ENCODE results near the gene DDAH1. TPM values are rescaled to one million over a fixed set of nuclear protein-coding genes. Genes with fewer than 3 reads are reported as not detected.

The DDAH1 gene
- total RNA-seq, 1 experiment from 2014 or later, result 20.8 TPM

DNA sequence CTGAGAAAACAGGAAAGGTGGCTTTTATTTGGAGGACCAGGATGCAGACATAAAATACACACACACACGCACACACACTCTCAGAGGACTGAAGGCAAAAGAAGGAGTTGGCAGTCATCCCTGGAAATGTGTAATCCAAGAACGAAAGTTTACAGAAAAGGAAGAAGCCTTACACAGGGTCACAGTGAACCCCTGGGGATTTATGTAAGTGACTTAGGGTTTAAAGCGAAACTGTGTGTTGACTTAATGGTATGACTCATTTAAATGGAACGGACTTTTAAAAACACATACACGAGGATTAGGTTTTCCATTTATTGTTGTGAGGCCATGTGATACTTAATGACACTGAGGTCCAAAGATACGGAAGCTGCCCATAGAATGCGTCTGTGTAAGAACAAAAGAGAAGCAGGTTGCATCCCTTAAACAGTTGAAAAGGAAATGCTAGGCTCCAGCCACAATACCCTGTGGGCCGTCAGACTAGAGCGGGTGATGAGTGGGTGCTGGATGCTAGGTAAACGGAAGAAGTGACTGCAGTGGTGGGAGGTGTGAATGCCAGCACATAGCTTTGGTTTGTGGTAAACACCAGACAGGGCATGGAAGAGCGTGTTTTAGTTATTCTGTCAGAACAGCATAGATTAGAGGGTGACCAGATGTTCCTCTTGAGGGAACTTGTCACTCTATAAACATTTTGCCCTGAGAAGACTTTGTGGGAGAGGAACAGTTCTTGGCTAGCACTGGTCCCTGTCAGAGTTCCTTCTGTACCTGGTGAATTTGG, 166.9 kb downstream of the DDAH1 start:
- Histone ChIP-seq H3K4me3 (peak overlapping the region; percentile 8), H3K27me3 (no peaks in the 10 kb centered on the region), H3K9me3 (no peaks in the 10 kb centered on the region), H3K36me3 (no peaks in the 10 kb centered on the region)
- DNase-seq, result peak; percentile 86

DNA sequence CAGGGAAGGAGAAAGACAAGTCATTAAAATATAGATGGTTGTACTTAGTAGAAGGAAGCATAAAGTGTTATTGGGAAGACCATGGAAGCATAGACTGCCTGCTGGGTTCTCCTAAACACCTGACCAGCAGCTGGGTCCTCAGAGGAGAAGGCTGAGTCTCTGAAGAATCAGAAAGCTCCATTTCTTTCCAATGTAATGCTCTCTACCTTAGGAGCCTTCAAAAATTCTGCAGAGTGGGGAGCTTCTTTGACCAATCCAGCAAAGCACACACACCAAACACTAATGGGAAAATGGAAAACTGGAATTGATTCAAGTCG, 167.5 kb downstream of the DDAH1 start:
- peak overlapping the region; percentile 8; the same call in 1 of the 2 replicates for H3K4me3 ChIP-seq
- no peak for DNase-seq
- H3K9me3 ChIP-seq, result no peaks in the 10 kb centered on the region
- H3K27me3 ChIP-seq, result no peaks in the 10 kb centered on the region
- H3K36me3 ChIP-seq, result no peaks in the 10 kb centered on the region

DNA sequence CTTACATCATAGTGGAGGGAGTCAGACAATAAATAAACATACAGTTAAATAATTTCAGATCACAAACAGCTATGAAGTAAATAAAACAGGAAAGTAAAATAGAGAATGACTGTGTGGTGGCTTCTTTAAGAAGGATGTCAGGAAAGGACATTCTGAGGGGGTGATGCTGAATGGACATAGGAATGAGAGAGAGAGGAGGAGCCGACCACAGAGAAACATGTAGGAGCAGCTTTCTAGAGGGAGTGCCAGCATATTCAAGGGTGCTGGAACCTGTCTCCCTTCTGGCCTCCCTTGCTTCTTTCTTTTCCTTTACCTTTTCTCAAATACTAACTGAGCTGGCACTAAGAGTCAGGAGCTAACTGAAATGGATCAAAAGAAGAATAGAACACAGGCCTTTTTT, 168.0 kb downstream of the DDAH1 start:
- no peak for DNase-seq
- H3K27me3 ChIP-seq, result no peaks in the 10 kb centered on the region
- no peak overlapping the region for H3K4me3 ChIP-seq
- no peaks in the 10 kb centered on the region for H3K9me3 ChIP-seq
- no peaks in the 10 kb centered on the region for H3K36me3 ChIP-seq

DNA sequence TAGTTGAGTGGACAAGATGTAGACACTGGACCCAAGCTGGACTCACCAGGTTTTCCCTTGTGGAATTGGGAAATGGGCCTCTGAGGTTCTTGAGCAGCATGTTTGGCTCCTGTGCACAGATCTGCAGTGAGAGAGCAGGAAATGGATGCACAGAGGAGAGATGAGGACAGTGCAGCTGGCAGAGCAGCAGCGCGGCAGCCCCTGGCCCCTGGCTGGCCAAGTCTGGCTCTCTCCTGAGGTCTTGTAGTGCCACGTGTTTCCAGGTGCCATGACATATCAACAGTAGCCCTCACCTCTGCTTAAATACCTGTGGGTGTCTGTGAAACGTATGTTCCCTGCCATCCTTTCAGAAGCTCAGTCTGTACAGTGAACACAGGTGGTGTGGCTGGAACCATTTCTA, 169.3 kb downstream of the DDAH1 start:
- no peak overlapping the region for H3K4me3 ChIP-seq

GRCh38 chr1:85295006-85295431, 169.9 kb downstream of the DDAH1 start:
- H3K4me3 ChIP-seq, result no peak overlapping the region
- peak; percentile 29 for DNase-seq
- H3K9me3 ChIP-seq, result no peaks in the 10 kb centered on the region
- H3K36me3 ChIP-seq, result no peaks in the 10 kb centered on the region
- H3K27me3 ChIP-seq, result no peaks in the 10 kb centered on the region

More for the DNA sequence above, 169.3 kb downstream of the DDAH1 start:
- DNase-seq, result no peak
- H3K36me3 ChIP-seq, result no peaks in the 10 kb centered on the region
- H3K27me3 ChIP-seq, result no peaks in the 10 kb centered on the region
- no peaks in the 10 kb centered on the region for H3K9me3 ChIP-seq

- Histone ChIP-seq H3K27me3 (no peaks in the 10 kb centered on the region), H3K4me3 (no peak overlapping the region), H3K36me3 (no peaks in the 10 kb centered on the region), H3K9me3 (no peaks in the 10 kb centered on the region)
- no peak for DNase-seq
Measured at GRCh38 chr1:85290826-85291225, 174.1 kb downstream of the DDAH1 start.

GRCh38 chr1:85289848-85290335, 175.1 kb downstream of the DDAH1 start:
- no peak for DNase-seq
- Histone ChIP-seq H3K27me3 (no peaks in the 10 kb centered on the region), H3K4me3 (no peak overlapping the region), H3K36me3 (no peaks in the 10 kb centered on the region), H3K9me3 (no peaks in the 10 kb centered on the region)

DNA sequence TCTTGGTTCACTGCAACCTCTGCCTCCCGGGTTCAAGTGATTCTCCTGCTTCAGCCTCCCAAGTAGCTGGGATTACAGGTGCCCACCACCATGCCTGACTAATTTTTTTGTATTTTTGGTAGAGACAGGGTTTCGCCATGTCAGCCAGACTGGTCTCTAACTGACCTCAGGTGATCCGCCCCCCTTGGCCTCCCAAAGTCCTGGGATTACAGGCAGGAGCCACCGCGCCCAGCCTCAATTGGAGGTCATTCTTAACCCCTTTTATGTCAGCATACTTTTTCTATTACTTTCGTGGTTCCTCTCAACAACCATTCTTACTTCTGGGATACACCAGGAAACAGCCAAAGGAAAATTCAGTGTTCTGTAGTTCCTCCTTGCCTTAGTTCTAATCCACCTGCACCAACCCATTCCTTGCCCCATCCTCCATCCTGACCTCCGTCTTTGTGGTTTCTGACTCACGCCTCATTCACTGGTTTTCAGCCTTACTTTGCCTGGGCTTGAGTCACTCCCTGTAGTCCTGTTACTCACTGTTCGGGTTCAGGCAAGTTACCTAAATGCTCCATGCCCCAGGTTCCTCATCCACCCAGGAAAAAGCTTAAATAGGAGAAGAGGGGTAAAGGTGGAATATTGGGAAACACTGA, 175.6 kb downstream of the DDAH1 start:
- Histone ChIP-seq H3K36me3 (no peaks in the 10 kb centered on the region), H3K9me3 (no peaks in the 10 kb centered on the region), H3K27me3 (no peaks in the 10 kb centered on the region), H3K4me3 (no peak overlapping the region)
- peak; percentile 80 for DNase-seq

DNA sequence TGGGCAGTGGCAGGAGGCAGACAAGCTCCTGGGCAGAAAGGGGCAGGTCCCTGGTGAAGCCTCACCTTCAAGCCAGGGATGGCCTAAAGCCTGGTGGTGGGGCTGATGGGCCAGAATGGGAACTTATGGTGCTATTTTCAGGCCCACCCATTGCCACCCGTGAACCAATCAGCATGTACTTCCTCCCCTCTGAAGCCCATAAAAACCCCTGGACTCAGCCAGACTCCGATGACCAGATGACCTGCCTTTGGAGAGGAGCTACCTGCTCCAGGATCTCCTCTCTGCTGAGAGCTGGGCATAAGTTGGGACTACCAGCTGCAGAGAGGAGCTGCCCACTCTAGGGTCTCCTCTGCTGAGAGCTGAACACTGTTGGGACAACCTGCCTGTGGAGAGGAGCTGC, 180.8 kb downstream of the DDAH1 start:
- DNase-seq, result no peak
- Histone ChIP-seq H3K9me3 (no peaks in the 10 kb centered on the region), H3K36me3 (no peaks in the 10 kb centered on the region), H3K4me3 (no peak overlapping the region), H3K27me3 (no peaks in the 10 kb centered on the region)

DNA sequence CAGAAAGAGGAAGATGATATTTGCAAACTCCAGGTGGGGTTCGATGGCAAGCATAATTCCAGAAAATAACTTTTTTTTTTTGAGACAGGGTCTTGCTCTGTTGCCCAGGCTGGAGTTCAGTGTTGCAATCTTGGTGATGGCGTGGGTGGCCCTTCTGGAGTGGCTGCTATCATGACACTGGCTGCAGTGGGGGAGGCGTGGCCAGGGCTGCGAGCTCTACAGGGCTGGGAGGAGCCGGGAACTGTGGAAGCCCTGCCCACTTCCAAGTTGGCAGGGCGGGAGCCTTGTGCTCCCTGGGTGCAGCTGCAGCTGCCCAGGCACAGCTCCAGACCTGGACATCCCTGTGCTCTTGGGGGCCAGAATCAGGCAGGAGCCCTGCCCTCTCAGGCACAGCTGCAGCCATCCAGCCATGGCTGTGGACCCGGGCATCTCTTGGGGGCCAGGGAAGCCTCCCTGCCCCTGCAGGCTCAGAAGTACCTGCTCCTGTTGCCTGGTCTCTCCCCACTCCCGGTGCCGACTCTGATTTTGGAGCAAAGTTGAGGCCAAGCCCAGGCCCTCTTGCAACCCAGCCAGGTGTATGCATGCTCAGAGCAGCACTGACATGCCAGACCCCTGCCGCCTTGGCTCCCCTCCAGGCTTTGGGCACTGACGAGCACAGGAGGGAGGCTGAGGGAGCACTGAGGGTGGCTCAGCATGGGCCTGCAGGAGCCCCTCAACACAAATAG, 181.3 kb downstream of the DDAH1 start:
- peak; percentile 17 for DNase-seq
- no peak overlapping the region for H3K4me3 ChIP-seq
- no peaks in the 10 kb centered on the region for H3K9me3 ChIP-seq
- H3K36me3 ChIP-seq, result no peaks in the 10 kb centered on the region
- H3K27me3 ChIP-seq, result no peaks in the 10 kb centered on the region

GRCh38 chr1:85282424-85282823, 182.5 kb downstream of the DDAH1 start:
- no peaks in the 10 kb centered on the region for H3K9me3 ChIP-seq
- no peaks in the 10 kb centered on the region for H3K27me3 ChIP-seq
- H3K36me3 ChIP-seq, result no peaks in the 10 kb centered on the region
- no peak for DNase-seq
- H3K4me3 ChIP-seq, result no peak overlapping the region

- no peaks in the 10 kb centered on the region for H3K27me3 ChIP-seq
- DNase-seq, result no peak
- H3K4me3 ChIP-seq, result no peak overlapping the region
- H3K36me3 ChIP-seq, result peaks cover 6% of the 10 kb centered on the region
- H3K9me3 ChIP-seq, result no peaks in the 10 kb centered on the region
Measured at GRCh38 chr1:85280636-85281035, 184.3 kb downstream of the DDAH1 start.

DNA sequence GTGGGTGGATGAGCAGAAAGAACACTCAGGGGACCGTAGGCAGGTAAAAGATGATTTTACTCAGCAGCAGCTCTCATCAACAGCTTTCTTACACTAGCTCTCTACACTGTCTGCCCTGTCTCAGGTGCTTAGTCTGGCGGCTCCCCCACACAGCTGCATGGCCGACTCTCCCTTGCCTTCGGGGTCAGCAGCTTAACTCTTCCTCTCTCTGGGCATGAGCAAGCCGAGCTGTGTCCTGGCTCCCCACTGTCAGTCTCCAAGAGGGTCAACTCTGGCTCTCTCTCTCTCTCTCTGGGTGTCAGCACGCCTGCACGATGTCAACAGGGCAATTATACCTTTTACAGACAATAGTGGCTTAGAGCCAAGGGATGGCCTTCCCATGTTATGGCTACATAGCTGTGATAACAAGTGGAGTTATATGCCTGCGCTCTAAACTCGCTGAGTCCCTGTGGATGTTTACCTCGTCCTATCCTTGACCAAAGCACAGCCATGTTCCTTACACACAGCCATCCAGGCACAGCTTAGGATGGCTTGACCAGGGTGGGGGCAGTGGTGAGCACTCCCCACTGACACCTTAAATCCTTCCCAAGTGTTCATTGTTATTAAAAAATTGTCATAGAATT, 185.4 kb downstream of the DDAH1 start:
- Histone ChIP-seq H3K9me3 (no peaks in the 10 kb centered on the region), H3K4me3 (peak overlapping the region; percentile 37), H3K36me3 (peaks cover 11% of the 10 kb centered on the region), H3K27me3 (no peaks in the 10 kb centered on the region)
- no peak for DNase-seq

DNA sequence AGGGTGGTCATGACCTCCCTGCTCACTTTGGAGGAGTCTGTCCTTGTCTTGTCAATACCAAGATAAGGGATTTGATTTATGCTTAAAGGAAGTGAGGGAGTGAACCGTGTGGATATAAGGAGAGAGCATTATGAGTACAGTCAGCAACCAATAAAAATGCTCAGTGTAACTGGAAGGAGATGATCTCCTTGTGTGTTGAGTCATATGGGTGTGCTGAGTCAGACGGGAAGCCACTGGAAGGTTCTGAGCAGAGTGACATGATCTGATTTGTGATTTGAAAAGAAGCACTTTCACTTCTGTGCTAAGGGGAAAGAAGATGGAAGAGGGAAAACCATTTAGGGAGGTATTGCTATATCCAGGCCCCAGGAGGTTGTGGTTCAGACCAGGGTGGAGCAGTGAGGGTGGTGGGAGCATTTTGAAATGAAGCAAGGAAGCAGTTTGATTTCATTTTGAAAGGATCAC, 186.1 kb downstream of the DDAH1 start:
- Histone ChIP-seq H3K9me3 (no peaks in the 10 kb centered on the region), H3K4me3 (peak overlapping the region; percentile 37), H3K36me3 (peaks cover 18% of the 10 kb centered on the region), H3K27me3 (no peaks in the 10 kb centered on the region)
- DNase-seq, result peak; percentile 86

- H3K4me3 ChIP-seq, result no peak overlapping the region
- peaks cover 27% of the 10 kb centered on the region for H3K36me3 ChIP-seq
- DNase-seq, result no peak
- H3K27me3 ChIP-seq, result no peaks in the 10 kb centered on the region
- no peaks in the 10 kb centered on the region for H3K9me3 ChIP-seq
Measured at GRCh38 chr1:85277802-85278201, 187.2 kb downstream of the DDAH1 start.

GRCh38 chr1:85276978-85277639, 187.8 kb downstream of the DDAH1 start:
- DNase-seq, result no peak
- Histone ChIP-seq H3K4me3 (peak overlapping the region; percentile 94), H3K9me3 (no peaks in the 10 kb centered on the region)

More at GRCh38 chr1:85276978-85277639, 187.8 kb downstream of the DDAH1 start:
- peaks cover 31% of the 10 kb centered on the region for H3K36me3 ChIP-seq
- H3K27me3 ChIP-seq, result no peaks in the 10 kb centered on the region

Measured in MG63 (cell line).